Gastrocnemius medialis (tissue), 4 donors: Measurements from ENCODE around the gene SYS1. TPM values are rescaled to one million over a fixed set of nuclear protein-coding genes. Genes with fewer than 3 reads are reported as not detected.

Source experiments
- ATAC-seq, 2 donors: fragments of 150-250 bp; one replicate each; pipeline ENCODE4 v1.9.1; 2016
- DNase-seq, 2 donors: peaks; one replicate each; pipeline ENCODE4 v3.0.0-alpha.2; 2019
- H3K27ac ChIP-seq, 4 donors: fragments of 200-600 bp; sonication (generic); 1 replicate in 1 of 4; 2 replicates in 3 of 4; pipeline ENCODE4 v1.5.1; 2016 to 2018; ENCODE audit warnings: mild to moderate bottlenecking in 2 of 4, moderate library complexity in 1 of 4
- H3K27me3 ChIP-seq, 3 donors: fragments of 200-600 bp; sonication (generic) in 2 of 3; 1 replicate in 1 of 3; 2 replicates in 2 of 3; pipeline versions ENCODE4 v1.5.1 to v1.6.0; 2016 to 2019; ENCODE audit warnings: mild to moderate bottlenecking in 1 of 3, moderate library complexity in 1 of 3
- H3K36me3 ChIP-seq, 2 donors: fragments of 200-600 bp; sonication (generic) in 1 of 2; one replicate each; pipeline ENCODE4 v1.5.1; 2017 to 2018
- H3K4me1 ChIP-seq, 2 donors: fragments of 200-600 bp; sonication (generic) in 1 of 2; one replicate each; pipeline ENCODE4 v1.5.1; 2016 to 2017; ENCODE audit warnings: mild to moderate bottlenecking in 2 of 2
- H3K4me3 ChIP-seq, 4 donors: fragments of 200-600 bp; sonication (generic) in 3 of 4; 1 replicate in 1 of 4; 2 replicates in 3 of 4; pipeline ENCODE4 v1.5.1; 2016 to 2019; ENCODE audit warnings: mild to moderate bottlenecking in 2 of 4
- H3K9me3 ChIP-seq, 3 donors: fragments of 200-600 bp; sonication (generic) in 2 of 3; 1 replicate in 1 of 3; 2 replicates in 2 of 3; pipeline ENCODE4 v1.5.1; 2016 to 2019
- POLR2A ChIP-seq, 2 donors: fragments of 450-650 bp; IDR thresholded peaks; one replicate each; pipeline ENCODE4 v1.6.1; 2017; ENCODE audit warnings: antibody characterized with exemption in 2 of 2, mild to moderate bottlenecking in 2 of 2, moderate library complexity in 2 of 2
- in situ Hi-C, 4 donors: fragments of 200-750 bp; cut with MboI; loops; one replicate each; pipeline versions ENCODE4 v1.15.0 to v1.8.0; 2017; ENCODE audit warnings: low sequenced_read_pairs in 4 of 4
- intact Hi-C: fragments of 100-400 bp; cut with DNase I; formaldehyde crosslinking; loops from one replicate; pipeline ENCODE4 v1.15.1; 2023; ENCODE audit warnings: low total_unique reads
- total RNA-seq, 4 donors: library from RNA; depleted of rRNA; stranded (reverse); fragments of >200 nt; gene quantifications; one replicate each; pipeline versions ENCODE4 v1.1.0 to v1.2.3, GENCODE V29; 2016
- TF ChIP-seq, protein P1 (sequence below), 5 experiments: fragments of 450-650 bp in 3 of 5; fragments of 200-600 bp in 2 of 5; sonication (generic) in 2 of 5; IDR thresholded peaks in 4 of 5; conservative IDR thresholded peaks in 1 of 5; 1 replicate in 4 of 5; 2 replicates in 1 of 5; pipeline ENCODE4 v1.5.1; 2016 to 2019; ENCODE audit warnings: antibody characterized with exemption in 5 of 5, mild to moderate bottlenecking in 3 of 5, moderate library complexity in 3 of 5

Gene SYS1
- total RNA-seq, 4 donors from 2014 or later, result 34.0 to 59.5 (median 43.7) TPM

DNA sequence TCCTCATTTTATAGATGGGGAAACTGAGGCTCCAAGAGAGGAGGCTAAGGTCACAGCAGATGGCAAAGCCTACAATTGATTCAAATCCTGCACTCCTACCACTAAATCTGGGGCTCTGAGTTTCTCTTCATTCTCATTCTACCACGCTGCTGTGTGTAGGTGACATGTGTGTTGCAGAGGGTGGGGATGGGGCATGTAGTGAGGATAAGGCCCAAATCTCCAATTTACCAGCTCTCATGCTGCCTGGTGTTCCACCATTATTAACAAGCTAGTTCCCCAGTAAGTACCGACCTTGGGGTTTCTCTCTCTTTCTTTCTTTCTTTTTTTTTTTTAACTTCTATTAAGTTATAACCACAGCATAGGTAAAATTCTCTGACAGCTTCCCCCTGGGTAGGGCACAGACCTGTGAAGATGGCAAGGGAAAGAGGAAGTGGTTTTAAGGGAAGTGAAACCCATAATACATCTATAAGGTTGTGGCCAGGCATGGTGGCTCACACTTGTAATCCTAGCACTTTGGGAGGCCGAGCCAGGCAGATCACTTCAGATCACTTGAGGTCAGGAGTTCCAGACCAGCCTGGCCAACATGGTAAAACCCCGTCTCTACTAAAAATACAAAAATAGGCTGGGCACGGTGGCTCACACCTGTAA, 41.9 kb upstream of the SYS1 start:
- Histone ChIP-seq H3K9me3 (no peaks in the 10 kb centered on the region), H3K27ac (no peak overlapping the region), H3K4me3 (no peak overlapping the region), H3K4me1 (no peaks in the 10 kb centered on the region), H3K27me3 (peaks cover 6 to 12% (median 7%) of the 10 kb centered on the region in 3 donors), H3K36me3 (peaks cover 0 to 6% of the 10 kb centered on the region in 2 donors)
- TF ChIP-seq, protein P1, sequence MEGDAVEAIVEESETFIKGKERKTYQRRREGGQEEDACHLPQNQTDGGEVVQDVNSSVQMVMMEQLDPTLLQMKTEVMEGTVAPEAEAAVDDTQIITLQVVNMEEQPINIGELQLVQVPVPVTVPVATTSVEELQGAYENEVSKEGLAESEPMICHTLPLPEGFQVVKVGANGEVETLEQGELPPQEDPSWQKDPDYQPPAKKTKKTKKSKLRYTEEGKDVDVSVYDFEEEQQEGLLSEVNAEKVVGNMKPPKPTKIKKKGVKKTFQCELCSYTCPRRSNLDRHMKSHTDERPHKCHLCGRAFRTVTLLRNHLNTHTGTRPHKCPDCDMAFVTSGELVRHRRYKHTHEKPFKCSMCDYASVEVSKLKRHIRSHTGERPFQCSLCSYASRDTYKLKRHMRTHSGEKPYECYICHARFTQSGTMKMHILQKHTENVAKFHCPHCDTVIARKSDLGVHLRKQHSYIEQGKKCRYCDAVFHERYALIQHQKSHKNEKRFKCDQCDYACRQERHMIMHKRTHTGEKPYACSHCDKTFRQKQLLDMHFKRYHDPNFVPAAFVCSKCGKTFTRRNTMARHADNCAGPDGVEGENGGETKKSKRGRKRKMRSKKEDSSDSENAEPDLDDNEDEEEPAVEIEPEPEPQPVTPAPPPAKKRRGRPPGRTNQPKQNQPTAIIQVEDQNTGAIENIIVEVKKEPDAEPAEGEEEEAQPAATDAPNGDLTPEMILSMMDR (IDR thresholded peaks at IDR 0.05 in 4 of 5, conservative IDR thresholded peaks at IDR 0.05 in 1 of 5), result no peak
- no peak for TF ChIP-seq POLR2A (IDR thresholded peaks at IDR 0.05)
- intact Hi-C loops, result no loop called here
- in situ Hi-C loops, result loop anchor here in 2 of 4 donors (5.0 kb wide), 3 partner anchors 51 to 451 kb away; no protein-coding TSS in a partner anchor
- DNase-seq (no peak), ATAC-seq (no peak)

DNA sequence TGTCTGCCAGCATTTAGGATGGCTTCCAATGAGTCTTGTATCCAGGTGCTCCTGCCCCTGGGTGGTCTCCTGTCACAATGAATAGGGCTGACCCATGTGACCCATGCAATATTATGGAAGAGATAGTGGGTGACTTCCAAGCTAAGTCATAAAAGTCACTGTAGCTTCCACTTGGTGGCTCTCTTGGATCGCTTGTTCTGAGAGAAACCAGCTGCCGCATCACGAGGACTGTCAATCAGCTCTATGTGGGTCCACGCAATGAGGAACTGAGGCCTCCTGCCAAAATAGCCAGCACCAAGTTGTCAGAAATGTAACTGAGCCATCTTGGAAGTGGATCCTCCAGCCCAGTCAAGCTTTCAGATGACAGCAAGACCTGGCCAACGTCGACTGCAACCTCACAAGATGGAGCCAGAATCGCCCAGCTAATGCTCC, 40.0 kb upstream of the SYS1 start:
- TF ChIP-seq, protein P1 (IDR thresholded peaks at IDR 0.05 in 4 of 5, conservative IDR thresholded peaks at IDR 0.05 in 1 of 5), result peak; percentile 53 to 69 (median 60)
- TF ChIP-seq POLR2A (IDR thresholded peaks at IDR 0.05), result no peak
- Histone ChIP-seq H3K27me3 (no peaks in the 10 kb centered on the region), H3K27ac (peak overlapping the region; percentile 90 to 100 (median 92)), H3K4me1 (no peaks in the 10 kb centered on the region), H3K4me3 (no peak overlapping the region), H3K9me3 (no peaks in the 10 kb centered on the region), H3K36me3 (peaks cover 0 to 23% of the 10 kb centered on the region in 2 donors)
- intact Hi-C loops, result loop anchor here (1.0 to 2.0 kb wide), 6 partner anchors 35 to 114 kb away; partner anchors contain the start of genes PIGT and SYS1
- DNase-seq (peak; percentile 95 to 98), ATAC-seq (peak; percentile 84 to 89)
- in situ Hi-C loops, result loop anchor here in 2 of 4 donors (5.0 kb wide), 3 partner anchors 49 to 449 kb away; no protein-coding TSS in a partner anchor

DNA sequence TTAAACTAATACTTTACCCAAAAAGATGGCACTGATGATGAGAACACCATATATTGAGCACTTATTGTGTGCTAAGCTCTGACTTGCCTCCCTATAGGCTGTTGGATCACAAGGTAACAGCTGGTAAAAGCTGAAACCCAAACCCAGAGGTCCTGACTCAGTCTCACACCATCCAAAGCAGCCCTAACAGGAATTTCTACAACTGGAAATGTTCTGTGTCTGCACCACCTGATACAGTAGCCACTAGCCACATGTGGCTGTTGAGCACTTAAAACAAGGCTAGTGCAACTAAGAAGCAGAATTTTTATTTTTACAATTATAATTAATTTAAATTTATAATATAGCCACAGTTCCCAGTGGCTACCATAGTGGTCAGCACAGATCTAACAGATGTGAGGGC, 39.2 kb upstream of the SYS1 start:
- ATAC-seq (peak; percentile 75 to 89), DNase-seq (peak; percentile 63 to 68)
- TF ChIP-seq POLR2A (IDR thresholded peaks at IDR 0.05), result peak in 1 of 2 donors; percentile 70
- TF ChIP-seq, protein P1 (IDR thresholded peaks at IDR 0.05 in 4 of 5, conservative IDR thresholded peaks at IDR 0.05 in 1 of 5), result no peak
- H3K27ac ChIP-seq, result peak overlapping the region; percentile 90 to 100 (median 92)
- no peaks in the 10 kb centered on the region for H3K27me3 ChIP-seq
- no peaks in the 10 kb centered on the region for H3K9me3 ChIP-seq
- in situ Hi-C loops (loop anchor here in 2 of 4 donors (5.0 kb wide), 3 partner anchors 49 to 449 kb away; no protein-coding TSS in a partner anchor), intact Hi-C loops (loop anchor here (1.0 to 2.0 kb wide), 7 partner anchors 17 to 114 kb away; partner anchors contain the start of genes PIGT and SYS1)
- peaks cover 0 to 30% of the 10 kb centered on the region in 2 donors for H3K36me3 ChIP-seq
- H3K4me1 ChIP-seq, result no peaks in the 10 kb centered on the region
- no peak overlapping the region for H3K4me3 ChIP-seq

DNA sequence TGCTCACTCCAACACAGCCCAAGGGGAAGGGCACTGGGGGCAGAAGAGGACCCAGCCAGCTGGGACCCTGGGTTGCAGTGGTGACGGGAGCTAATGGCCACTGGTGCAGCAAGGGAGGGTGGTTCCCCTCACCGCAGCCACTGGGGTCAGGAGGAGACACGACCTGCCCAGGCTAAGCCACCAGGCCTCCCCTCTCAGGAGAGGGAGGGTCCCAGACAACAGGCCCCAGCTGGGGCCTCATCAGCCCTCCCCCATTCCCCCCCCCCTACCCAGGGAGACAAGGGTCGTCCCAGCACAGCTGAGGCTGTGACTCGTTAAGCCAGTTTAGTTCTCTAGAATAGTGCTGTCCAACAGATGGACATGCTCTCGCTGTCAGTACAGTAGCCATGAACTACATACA, 37.6 kb upstream of the SYS1 start:
- Histone ChIP-seq H3K36me3 (peaks cover 6 to 47% of the 10 kb centered on the region in 2 donors), H3K4me3 (no peak overlapping the region), H3K4me1 (no peaks in the 10 kb centered on the region), H3K27ac (peak overlapping the region; percentile 90 to 100 (median 92)), H3K9me3 (no peaks in the 10 kb centered on the region), H3K27me3 (no peaks in the 10 kb centered on the region)
- TF ChIP-seq POLR2A (IDR thresholded peaks at IDR 0.05), result no peak
- TF ChIP-seq, protein P1 (IDR thresholded peaks at IDR 0.05 in 4 of 5, conservative IDR thresholded peaks at IDR 0.05 in 1 of 5), result no peak
- in situ Hi-C loops (loop anchor here in 2 of 4 donors (25.0 kb wide), 2 partner anchors 1113 to 1138 kb away; partner anchors contain the start of genes JPH2 (in 1 of the 2) and OSER1 (in 1 of the 2)), intact Hi-C loops (loop anchor here (2.0 kb wide), 1 partner anchor 15 kb away; no protein-coding TSS in a partner anchor)
- no peak for ATAC-seq
- DNase-seq, result no peak
